ENCODE data around the gene PRPSAP1. TPM values are rescaled to one million over a fixed set of nuclear protein-coding genes. Genes with fewer than 3 reads are reported as not detected.
"Not testable (repeated sequence)": the region's sequence is repeated elsewhere in the genome, so short reads cannot be mapped to it uniquely, and the experiment has no call there.

PRPSAP1 gene
- total RNA-seq, 1 experiment from 2014 or later = 25.9 TPM

GRCh38 chr17:76360461-76360860, 6.7 kb upstream of the PRPSAP1 start:
- CTCF ChIA-PET = interaction anchor here (0.8 kb wide), 1 partner anchor 10 kb away, joined by 3 read pairs; no protein-coding TSS in a partner anchor
- no peaks in the 10 kb centered on the region for H3K27me3 Mint-ChIP-seq (ENCODE audit: insufficient read depth, unreplicated experiment)
- H3K36me3 Mint-ChIP-seq (ENCODE audit: insufficient read depth, unreplicated experiment) = no peaks in the 10 kb centered on the region
- no peak overlapping the region for H3K4me3 Mint-ChIP-seq (ENCODE audit: unreplicated experiment)
- BruUV-seq (replicated peaks) = no TSS peak
- H3K9me3 Mint-ChIP-seq (ENCODE audit: unreplicated experiment) = no peaks in the 10 kb centered on the region
- no peak for DNase-seq (ENCODE audit: unreplicated experiment)
- no peak for TF ChIP-seq CTCF (IDR thresholded peaks at IDR 0.05; ENCODE audit: unreplicated experiment)
- POLR2A ChIA-PET = no interaction called here
- H3K4me1 Mint-ChIP-seq (ENCODE audit: insufficient read depth, unreplicated experiment) = peaks cover 5% of the 10 kb centered on the region
- intact Hi-C loops (cut with micrococcal nuclease) = no loop called here
- H3K27ac Mint-ChIP-seq (ENCODE audit: low read depth, unreplicated experiment) = no peak overlapping the region

- BruUV-seq (replicated peaks); H3K4me1 Mint-ChIP-seq (ENCODE audit: insufficient read depth, unreplicated experiment); H3K36me3 Mint-ChIP-seq (ENCODE audit: insufficient read depth, unreplicated experiment); H3K27ac Mint-ChIP-seq (ENCODE audit: low read depth, unreplicated experiment); H3K4me3 Mint-ChIP-seq (ENCODE audit: unreplicated experiment); H3K27me3 Mint-ChIP-seq (ENCODE audit: insufficient read depth, unreplicated experiment); POLR2A ChIA-PET; DNase-seq (ENCODE audit: unreplicated experiment); H3K9me3 Mint-ChIP-seq (ENCODE audit: unreplicated experiment); intact Hi-C loops (cut with micrococcal nuclease): not testable (repeated sequence)
- CTCF ChIA-PET = interaction anchor here (0.6 to 0.8 kb wide), 2 partner anchors 11 to 214 kb away, joined by 3 read pairs; no protein-coding TSS in a partner anchor
Observed at GRCh38 chr17:76359776-76360175, 6.1 kb upstream of the PRPSAP1 start.

DNA sequence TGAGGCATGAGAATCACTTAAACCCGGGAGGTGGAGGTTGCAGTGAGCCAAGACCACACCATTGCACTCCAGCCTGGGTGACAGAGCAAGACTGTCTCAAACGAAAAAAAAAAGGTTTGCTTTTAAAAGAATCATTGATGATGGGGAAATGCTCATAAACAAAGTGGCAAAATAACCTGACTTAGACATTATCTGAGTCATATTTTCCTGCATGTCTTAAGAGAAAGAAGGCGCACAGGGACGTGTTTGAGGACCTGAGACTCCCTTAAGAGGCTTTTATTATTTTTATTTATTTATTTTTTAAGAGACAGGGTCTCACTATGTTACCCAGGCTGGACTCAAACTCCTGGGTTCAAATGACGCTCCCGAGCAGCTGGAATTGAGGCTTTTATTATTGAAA, 5.7 kb upstream of the PRPSAP1 start:
- ChIA-PET POLR2A (no interaction called here), CTCF (interaction anchor here (0.6 kb wide), 1 partner anchor 214 kb away, joined by 3 read pairs; no protein-coding TSS in a partner anchor)
- BruUV-seq (replicated peaks) = no TSS peak
- Mint-ChIP-seq H3K36me3 (ENCODE audit: insufficient read depth, unreplicated experiment) (no peaks in the 10 kb centered on the region), H3K27ac (ENCODE audit: low read depth, unreplicated experiment) (no peak overlapping the region), H3K27me3 (ENCODE audit: insufficient read depth, unreplicated experiment) (no peaks in the 10 kb centered on the region), H3K9me3 (ENCODE audit: unreplicated experiment) (no peaks in the 10 kb centered on the region), H3K4me3 (ENCODE audit: unreplicated experiment) (no peak overlapping the region), H3K4me1 (ENCODE audit: insufficient read depth, unreplicated experiment) (peaks cover 5% of the 10 kb centered on the region)
- intact Hi-C loops (cut with micrococcal nuclease) = no loop called here
- TF ChIP-seq CTCF (IDR thresholded peaks at IDR 0.05; ENCODE audit: unreplicated experiment) = no peak
- no peak for DNase-seq (ENCODE audit: unreplicated experiment)

GRCh38 chr17:76357597-76358158, 4.0 kb upstream of the PRPSAP1 start:
- no TSS peak for BruUV-seq (replicated peaks)
- Mint-ChIP-seq H3K36me3 (ENCODE audit: insufficient read depth, unreplicated experiment) (no peaks in the 10 kb centered on the region), H3K9me3 (ENCODE audit: unreplicated experiment) (no peaks in the 10 kb centered on the region), H3K27ac (ENCODE audit: low read depth, unreplicated experiment) (no peak overlapping the region), H3K4me3 (ENCODE audit: unreplicated experiment) (no peak overlapping the region), H3K4me1 (ENCODE audit: insufficient read depth, unreplicated experiment) (peaks cover 5% of the 10 kb centered on the region), H3K27me3 (ENCODE audit: insufficient read depth, unreplicated experiment) (no peaks in the 10 kb centered on the region)
- intact Hi-C loops (cut with micrococcal nuclease) = no loop called here
- no peak for TF ChIP-seq CTCF (IDR thresholded peaks at IDR 0.05; ENCODE audit: unreplicated experiment)
- POLR2A ChIA-PET = no interaction called here
- CTCF ChIA-PET = interaction anchor here (0.9 to 1.6 kb wide), 3 partner anchors 13 to 40 kb away, joined by 3 to 10 read pairs (median 5); no protein-coding TSS in a partner anchor
- no peak for DNase-seq (ENCODE audit: unreplicated experiment)

All from MCF 10A (cell line).